Erythroblast (primary cell): ENCODE data around the gene GFAP.
A peak's percentile ranks its signal among the peaks of the same experiment; 100 is the strongest.

Experiments used
- DNase-seq, 2 experiments: peaks; one replicate each; lab custom pipeline; 2025; lab: John Stamatoyannopoulos, UW
- GATA1 ChIP-seq: IDR thresholded peaks from 2 replicates; pipeline ENCODE4 v1.6.1; 2011; ENCODE audit warnings: low read depth, mild to moderate bottlenecking, control low read depth, low read length, moderate library complexity
- POLR2A ChIP-seq: IDR thresholded peaks from 2 replicates; pipeline ENCODE4 v1.6.1; 2011; ENCODE audit warnings: mild to moderate bottlenecking, low read length

GFAP gene

DNA sequence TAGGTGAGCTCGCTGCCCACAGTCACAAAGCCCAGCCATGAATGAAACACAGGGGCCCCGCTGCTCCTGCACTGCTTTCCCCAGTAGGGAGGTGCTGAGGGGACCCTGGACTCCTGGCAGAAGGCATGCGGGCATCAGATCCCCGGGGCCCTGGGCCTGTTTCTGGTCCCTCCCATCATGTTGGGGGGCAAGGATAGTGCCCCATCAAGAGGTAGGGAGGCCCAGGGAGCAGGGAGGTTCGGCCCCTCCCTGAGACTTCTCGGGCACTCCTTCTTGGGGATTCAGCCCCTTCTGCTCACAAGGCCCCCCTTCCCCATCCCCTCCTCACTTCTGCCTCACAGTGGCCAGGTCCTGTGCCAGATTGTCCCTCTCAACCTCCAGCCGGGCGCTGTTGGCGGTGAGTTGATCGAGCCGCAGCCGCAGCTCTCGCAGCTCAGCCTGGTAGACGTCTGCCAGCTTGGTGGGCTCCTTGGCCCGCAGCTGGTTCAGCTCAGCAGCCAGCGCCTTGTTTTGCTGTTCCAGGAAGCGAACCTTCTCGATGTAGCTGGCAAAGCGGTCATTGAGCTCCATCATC is 515 bp downstream of the GFAP start:
- no peak for TF ChIP-seq POLR2A
- no peak for TF ChIP-seq GATA1
- no peak for DNase-seq

DNA sequence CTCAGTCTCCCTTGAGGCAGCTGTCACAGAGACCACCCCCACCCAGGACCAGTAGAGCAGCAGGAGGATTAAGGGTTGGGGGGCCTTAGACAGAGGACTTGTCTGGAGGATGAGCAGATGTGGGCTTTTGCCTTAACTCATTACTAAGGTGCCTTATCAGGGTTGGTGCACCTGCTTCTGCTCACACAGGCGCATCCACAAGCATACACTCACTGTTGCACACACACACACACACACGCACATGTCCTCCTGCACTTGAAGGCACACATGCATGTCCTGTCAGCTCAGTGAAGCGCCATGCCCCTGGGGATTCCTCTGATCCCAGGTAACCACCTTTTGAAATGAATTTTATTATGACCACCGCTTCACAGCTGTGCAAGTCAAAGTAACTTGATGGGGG is 1.2 kb downstream of the GFAP start:
- TF ChIP-seq GATA1 (no peak), POLR2A (no peak)

DNA sequence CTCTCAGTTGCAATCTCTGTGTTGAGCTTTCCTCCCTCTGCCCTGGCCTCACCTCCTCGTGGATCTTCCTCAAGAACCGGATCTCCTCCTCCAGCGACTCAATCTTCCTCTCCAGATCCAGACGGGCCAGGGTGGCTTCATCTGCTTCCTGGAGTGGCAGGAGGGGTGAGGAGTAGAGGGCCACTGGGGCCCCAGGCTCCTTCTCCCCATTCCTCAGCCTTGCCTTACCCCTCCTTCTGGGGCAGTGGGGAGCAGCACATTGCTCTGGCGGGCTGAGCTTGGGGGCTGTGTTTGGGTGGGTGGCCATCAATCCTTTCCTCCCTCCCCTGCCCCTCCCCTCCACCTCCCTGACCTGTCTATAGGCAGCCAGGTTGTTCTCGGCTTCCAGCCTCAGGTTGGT is 1.6 kb downstream of the GFAP start:
- TF ChIP-seq GATA1: no peak
- no peak for TF ChIP-seq POLR2A
- no peak for DNase-seq

More for the DNA sequence above, 1.2 kb downstream of the GFAP start:
- peak in 1 of 2 experiments; percentile 37 for DNase-seq

DNA sequence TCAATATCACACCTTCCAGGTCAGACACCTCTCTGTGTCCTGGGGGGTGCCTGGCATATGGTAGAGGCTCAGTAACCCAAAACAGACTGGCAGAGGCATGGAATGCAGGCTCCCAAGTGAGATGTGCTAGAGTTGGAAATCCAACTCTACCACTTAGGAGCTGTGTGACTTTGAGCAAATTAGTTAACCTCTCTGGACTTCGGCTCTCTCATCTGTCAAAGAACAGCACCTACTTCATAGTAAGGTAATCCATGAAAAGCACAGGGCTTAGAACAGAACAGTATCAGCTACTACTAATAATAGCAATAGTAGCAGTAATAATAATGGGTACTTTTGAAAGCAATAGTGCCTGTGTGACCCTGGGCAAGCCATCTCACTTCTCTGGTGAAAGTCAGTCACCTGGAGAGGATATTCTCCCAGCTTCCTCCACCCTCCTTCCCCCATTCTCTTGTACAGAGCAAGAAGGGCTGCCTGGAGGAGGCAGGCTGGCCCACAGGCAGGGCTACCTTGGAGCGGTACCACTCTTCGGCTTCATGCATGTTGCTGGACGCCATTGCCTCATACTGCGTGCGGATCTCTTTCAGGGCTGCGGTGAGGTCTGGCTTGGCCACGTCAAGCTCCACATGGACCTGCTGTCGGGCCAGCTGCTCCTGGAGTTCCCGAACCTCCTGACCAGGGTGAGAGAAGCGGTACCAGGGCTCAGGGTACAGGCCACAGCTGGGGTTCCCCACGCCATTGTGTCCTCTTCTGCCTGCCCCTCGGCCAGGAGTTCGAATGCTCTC is 2.3 kb downstream of the GFAP start:
- DNase-seq: no peak
- TF ChIP-seq POLR2A (no peak), GATA1 (no peak)

DNA sequence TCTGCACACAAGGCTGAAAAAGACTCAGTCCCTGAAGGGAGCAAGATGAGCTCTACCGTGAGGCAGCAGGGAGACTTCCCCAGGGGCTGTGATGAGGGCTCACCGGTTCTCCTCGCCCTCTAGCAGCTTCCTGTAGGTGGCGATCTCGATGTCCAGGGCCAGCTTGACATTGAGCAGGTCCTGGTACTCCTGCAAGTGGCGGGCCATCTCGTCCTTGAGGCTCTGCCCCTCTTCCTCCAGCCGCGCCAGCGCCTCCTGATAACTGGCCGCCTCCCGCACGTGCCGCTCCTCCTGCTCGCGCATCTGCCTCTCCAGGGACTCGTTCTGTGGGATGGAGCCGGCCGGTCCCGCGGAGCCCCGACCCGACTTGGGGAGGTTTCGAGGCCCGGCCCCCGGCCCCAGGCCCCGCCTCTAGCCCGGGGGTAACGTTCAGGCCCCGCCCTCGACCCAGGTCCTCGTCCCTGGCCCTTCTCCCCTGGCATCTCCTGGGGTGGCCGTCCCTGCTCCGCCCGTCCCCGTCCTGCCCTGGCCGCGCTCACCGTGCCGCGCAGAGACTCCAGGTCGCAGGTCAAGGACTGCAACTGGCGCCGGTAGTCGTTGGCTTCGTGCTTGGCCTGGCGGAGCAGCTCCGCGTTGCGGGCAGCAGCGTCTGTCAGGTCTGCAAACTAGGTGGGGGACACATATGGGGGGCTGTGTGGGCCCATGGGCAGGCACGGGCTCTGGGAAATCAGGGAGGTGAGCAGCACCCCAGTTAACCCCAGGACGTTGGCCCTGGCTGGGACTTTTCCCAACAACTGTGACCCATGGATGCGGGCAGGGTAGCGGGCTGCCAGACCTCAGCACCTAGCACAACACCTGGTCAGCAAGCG is 3.9 kb downstream of the GFAP start:
- TF ChIP-seq POLR2A (no peak), GATA1 (no peak)
- DNase-seq: peak; percentile 66 to 70

DNA sequence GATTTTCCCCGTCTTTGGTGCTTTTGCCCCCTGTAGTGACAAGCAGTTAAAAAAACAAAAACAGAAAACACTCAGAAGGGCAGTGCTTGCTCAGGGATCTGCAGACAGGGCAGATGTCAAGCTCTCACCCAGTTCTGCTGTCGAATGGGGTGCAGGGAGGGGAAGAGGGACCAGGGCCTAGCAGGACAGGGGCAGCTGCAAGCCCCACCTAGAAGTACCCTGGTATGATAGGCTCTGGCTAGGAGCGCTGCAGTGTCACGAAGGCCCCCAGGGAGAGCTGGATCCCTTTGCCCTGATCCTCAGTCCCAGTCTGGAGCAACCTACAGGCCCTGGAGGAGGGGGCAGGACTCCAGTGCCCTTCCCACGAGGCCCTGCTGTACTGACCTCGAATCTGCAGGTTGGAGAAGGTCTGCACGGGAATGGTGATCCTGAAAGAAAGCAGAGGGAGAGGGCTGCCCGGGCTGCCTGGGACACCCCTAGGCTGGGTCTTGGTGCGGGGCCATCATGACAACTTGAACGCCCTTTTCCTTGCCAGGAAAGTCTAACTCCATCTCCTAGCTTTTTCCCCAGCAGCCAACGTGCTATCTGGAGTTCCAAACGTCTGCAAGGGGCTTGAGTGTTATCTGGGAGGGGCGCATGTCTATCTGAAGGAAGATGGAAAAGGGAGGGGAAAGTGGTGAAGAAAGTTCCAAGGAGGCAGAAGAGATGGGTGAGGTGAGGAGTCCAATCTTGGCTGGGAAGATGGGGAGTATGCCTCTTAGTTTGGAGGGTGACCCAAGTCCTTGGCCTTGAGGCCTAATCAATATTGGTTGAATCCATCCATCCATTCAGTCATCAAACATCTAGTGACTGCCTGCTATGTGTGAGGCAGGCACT is 4.8 kb downstream of the GFAP start:
- DNase-seq: no peak
- no peak for TF ChIP-seq GATA1
- TF ChIP-seq POLR2A: no peak

DNA sequence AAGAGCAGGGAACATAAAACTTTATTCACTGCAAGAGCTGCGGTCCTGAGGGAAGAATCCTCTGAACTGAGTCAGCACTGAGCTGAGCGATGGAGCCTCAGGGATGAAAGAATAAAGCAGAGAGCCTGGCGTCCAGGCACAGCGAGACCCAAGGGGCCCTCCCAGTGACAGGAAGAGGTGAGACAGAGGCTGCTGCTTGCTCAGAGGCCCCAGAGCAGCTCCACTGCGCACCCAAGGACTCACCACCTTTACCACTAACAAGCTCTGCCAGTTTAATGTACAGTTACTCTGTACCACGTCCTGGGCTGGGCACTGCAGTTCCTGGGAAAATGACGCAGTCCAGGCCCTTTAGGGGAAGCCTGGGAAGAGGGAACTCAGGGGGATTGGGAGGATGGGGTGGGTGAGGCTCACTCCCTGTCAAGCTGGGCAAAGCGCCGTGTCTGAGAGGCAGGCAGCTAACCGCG is 5.6 kb downstream of the GFAP start:
- DNase-seq: no peak

DNA sequence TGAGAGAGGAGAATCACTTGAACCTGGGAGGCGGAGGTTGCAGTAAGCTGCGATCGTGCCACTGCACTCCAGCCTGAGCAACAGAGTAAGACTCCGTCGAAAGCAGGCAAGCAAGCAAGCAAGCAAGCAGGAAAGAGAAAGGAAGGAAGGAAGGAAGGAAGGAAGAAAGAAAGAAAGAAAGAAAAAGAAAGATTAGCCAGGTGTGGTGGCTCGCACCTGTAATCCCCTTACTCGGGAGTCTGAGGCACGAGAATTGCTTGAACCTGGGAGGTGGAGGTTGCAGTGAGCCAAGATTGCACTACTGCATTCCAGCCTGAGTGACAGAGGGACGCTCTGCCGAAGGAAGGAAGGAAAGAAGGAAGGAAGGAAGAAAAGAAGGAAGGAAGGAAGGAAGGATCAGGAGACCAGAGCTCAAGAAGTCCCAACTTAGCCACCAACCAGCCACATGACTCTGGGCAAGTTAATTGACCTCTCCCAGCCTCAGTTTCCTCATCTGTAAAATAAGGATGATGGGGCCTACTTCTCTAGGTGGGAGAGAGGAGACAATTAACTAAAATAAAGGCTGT is 6.5 kb downstream of the GFAP start:
- TF ChIP-seq GATA1 (no peak), POLR2A (no peak)
- DNase-seq: no peak

More for the DNA sequence above, 5.6 kb downstream of the GFAP start:
- TF ChIP-seq GATA1 (no peak), POLR2A (no peak)

DNA sequence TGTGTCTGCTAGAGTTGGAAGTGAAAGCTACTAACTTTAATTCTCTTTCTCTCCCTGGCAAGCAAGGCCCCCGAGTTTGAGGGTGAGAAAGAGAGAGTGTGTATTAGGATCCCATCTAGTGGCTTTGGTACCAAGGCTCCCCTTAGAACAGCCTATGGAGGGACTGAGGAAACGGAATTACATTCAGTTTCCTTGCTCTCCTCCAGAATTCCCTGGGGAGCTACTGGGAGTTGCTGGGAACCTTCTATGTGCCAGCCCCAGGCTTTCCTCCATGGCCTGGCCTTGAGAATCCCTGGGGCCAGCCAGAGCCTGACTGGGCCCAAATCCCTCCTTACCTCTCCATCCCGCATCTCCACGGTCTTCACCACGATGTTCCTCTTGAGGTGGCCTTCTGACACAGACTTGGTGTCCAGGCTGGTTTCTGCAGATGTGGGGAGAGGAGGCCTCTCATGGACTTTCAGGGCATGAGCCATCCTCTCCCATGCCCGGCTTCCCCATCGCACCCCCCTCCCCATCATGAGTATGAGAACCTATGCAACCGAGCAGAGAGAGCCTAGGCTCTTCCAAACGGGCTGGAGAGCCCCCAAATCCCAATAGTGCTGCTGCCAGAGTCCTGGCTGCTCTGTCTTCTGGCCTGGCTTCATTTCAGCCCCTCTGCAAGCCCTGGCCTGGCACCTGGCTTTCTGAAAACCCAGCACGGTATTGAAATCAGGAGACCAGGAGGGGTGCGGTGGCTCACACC is 7.4 kb downstream of the GFAP start:
- DNase-seq: no peak
- TF ChIP-seq POLR2A: no peak
- TF ChIP-seq GATA1: no peak

DNA sequence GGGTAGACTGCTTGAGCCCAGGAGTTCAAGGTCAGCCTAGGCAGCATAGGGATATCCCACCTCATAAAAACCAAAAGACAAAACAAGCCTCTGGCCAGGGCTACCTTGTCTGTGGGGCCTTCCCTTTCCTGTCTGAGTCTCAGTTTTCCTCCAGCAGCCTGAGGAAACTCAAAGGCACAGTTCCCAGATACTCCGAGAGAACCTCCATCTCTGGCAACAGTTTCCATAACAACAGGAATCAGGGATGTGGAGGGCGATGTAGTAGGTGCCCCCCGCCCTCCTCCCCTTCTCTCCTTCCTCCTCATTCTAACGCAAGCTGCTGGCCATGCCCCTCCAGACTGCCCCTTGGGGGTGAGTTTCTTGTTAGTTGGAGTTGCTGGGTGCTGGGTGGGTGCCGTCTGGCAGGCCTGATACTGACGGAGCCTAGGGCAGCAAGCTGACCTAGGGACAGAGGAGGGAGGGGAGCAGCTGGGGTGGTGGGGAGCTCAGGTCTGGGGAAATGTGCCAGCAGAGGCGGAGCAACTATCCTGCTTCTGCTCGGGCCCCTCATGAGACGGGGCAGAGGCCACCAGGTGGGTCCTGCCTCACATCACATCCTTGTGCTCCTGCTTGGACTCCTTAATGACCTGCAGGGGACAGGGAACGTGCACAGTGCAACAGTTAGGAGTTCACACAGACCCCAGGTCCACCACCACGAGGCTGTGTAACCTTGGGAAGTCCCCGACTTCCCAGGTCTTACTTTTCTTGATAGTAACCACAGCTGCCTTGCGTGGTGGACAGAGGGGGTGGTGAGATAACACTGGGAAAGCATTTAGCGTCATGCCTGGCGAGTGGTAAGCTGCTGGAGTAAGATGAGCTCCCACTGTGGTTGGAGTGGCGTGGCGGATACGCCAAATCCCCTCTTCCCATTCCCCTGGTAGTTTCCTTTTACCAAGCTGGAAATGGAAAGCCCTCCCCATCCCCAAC is 8.3 kb downstream of the GFAP start:
- DNase-seq: peak; percentile 42 to 62
- TF ChIP-seq POLR2A (no peak), GATA1 (no peak)

DNA sequence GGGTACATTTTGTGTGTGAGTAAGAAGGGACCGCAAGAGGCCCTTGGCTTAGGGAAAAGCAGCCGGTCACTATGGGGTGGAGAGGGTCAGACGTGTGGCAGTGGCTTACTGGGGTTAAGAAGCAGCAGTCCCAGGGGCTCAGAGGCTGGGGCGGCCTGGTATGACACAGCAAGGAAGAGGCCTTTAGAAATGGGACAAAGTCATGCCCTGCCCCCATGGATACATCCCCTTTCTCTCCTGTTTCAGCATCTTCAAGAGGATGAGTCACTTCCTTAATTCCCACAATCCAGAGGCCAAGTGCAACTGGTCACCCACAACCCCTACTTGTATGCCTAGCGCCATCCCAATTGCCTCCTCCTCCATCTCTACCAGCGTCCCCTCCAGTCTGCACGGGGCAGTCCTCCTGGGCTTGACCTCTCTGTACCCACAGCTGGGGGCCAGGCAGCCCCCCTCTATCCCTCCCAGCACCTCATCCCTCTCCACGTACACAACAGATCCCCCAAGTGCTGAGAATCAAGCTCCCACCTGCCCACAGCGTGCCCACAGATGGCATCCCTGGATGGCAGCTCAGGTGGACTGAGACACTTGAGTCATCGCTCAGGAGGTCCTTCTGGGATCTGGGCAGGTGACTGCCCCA is 9.2 kb downstream of the GFAP start:
- DNase-seq: no peak
- TF ChIP-seq POLR2A: no peak
- no peak for TF ChIP-seq GATA1
